GM12864 (cell line): Measurements from ENCODE around the gene PDE8B.

ENCODE experiments used
- DNase-seq: peaks from one replicate; pipeline ENCODE4 v3.0.0-alpha.2; 2011; ENCODE audit warnings: low read depth
- H3K4me3 ChIP-seq: 2 replicates; pipeline ENCODE4 v1.5.1; 2011; ENCODE audit warnings: mild to moderate bottlenecking, low read depth, low read length, control low read depth
- TF ChIP-seq, protein P1 (sequence below): IDR thresholded peaks from 2 replicates; pipeline ENCODE4 v1.5.1; 2011; ENCODE audit warnings: low read depth, mild to moderate bottlenecking, moderate library complexity, low read length, control low read depth, inconsistent platforms; ENCODE audit errors: missing control alignments

The PDE8B gene

DNA sequence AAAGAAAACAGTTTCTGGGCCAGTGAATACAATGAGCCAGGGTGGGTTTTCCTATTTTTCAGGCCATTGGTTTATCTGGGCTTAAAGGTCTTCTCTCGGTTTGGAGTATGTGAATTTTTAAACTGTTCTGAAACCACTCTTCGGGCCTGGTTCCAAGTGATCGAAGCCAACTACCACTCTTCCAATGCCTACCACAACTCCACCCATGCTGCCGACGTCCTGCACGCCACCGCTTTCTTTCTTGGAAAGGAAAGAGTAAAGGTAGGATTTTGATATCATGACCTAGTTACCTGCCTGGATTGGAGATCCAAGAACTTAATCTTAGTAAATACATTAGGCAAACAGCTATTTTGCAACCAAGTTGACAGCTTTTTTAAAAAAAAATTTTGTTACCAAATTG, 202.6 kb downstream of the PDE8B start:
- TF ChIP-seq, protein P1, sequence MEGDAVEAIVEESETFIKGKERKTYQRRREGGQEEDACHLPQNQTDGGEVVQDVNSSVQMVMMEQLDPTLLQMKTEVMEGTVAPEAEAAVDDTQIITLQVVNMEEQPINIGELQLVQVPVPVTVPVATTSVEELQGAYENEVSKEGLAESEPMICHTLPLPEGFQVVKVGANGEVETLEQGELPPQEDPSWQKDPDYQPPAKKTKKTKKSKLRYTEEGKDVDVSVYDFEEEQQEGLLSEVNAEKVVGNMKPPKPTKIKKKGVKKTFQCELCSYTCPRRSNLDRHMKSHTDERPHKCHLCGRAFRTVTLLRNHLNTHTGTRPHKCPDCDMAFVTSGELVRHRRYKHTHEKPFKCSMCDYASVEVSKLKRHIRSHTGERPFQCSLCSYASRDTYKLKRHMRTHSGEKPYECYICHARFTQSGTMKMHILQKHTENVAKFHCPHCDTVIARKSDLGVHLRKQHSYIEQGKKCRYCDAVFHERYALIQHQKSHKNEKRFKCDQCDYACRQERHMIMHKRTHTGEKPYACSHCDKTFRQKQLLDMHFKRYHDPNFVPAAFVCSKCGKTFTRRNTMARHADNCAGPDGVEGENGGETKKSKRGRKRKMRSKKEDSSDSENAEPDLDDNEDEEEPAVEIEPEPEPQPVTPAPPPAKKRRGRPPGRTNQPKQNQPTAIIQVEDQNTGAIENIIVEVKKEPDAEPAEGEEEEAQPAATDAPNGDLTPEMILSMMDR, result no peak
- no peak for DNase-seq
- H3K4me3 ChIP-seq, result no peak overlapping the region

DNA sequence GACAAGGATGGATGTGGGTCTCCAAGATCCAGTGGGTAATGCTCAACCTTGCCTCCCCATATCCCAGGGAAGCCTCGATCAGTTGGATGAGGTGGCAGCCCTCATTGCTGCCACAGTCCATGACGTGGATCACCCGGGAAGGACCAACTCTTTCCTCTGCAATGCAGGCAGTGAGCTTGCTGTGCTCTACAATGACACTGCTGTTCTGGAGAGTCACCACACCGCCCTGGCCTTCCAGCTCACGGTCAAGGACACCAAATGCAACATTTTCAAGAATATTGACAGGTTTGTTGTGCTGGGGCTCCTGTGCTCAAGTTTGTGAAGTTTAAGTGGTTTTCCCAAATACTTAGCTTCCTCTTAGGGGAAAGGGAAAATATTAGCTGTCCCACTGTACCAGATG, 207.7 kb downstream of the PDE8B start:
- TF ChIP-seq, protein P1, result no peak
- DNase-seq, result no peak
- H3K4me3 ChIP-seq, result no peak overlapping the region

DNA sequence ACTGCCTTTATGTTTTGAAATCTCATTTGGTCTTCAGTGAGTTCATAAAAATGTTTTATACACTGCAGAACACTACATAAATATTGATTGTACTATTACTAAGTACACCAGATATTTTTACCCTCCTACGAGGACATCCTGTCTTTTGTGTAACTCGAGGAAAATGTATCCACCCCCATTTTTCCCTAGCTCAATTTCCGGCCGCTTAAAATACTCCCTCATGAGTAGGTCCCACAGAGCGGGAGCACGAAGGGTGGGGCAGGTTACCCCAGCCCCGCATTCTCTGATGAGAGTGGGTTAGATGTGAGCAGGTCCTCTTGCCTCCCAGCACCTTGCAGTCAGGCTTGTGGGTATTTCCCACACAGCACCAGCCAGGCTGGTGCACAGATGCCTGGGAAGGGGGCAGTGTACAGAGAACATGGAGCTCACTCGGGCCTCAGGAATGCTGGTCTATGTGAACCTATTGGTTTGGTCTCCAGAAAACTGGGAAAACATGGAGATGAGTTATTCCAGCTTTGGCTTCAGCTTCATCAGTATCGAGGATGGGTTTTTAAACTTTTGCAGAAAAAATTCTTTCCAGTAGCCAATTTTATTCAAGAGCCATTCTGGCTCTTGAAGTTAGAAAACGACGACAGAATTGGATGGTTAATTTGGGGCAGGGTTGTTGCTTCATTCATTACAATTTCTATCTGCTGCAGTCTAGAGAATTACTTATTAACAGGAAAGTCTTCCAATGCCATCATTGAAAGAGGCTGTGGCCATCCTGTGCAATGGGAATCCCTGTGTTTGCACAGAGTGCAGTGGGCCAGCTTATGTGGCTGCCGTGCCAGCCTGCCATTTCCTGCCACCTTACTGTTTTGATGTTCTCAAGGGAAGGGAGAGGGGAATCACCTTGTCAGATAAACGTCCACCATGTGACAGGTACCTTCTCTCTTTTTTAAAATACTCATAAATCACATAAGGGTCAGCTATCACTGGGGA, 208.4 kb downstream of the PDE8B start:
- TF ChIP-seq, protein P1, result no peak
- no peak overlapping the region for H3K4me3 ChIP-seq
- no peak for DNase-seq

DNA sequence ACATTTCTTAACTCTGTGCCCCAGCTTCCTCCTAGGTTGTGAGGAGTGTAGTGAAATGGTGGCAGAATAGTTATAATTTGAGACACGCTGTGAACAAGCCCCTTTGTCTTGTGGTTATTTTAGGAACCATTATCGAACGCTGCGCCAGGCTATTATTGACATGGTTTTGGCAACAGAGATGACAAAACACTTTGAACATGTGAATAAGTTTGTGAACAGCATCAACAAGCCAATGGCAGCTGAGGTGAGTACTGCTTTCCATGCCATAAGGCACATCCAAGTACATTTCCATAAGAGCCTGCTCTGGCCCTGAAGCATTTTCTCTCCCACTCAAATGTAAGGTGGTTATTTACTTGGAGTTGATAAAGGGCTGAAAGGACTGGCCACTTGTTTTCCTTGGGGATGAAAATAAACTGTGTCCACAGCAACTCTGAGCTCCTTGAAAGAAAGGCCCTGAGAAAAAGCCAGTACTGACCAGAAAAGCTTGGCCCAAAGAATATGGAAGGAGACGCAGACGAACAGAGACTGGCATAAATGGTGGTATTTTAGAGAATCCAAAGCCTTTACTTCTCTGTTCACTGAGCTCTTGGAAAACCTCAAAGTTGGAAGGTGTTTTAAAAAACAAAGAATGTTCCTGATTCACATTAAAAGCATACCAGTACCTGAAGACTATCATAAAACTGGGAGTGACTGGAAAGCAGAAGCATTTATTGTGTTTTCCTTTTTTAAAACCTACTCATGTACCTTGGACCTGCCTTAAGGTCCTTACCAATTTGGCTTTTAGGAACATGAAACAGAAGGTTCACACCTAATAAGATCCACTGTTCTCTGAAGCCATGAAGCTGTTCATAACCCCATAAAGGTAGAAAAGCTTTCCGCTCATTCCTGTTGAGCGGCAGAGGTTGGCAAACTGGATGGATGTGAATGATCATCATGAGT, 209.4 kb downstream of the PDE8B start:
- no peak overlapping the region for H3K4me3 ChIP-seq
- TF ChIP-seq, protein P1, result no peak
- no peak for DNase-seq

DNA sequence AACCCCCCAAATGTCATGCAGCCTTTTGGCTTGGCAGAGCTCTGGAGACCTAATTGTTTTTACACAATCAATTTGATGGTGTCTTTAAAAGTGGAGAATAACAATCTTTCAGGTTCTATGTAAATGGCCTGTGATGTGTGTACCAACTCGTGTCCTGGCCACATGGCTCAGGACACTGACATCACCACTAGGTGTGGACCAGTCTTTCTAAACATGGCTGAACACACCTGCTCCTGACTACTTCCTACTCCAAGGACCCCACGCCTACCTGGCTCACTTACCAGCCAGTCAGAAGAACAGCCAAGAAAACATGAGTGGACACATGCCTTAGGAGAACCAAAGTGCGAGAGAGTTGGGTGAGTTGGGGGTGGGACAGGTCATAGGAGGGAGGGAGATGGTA, 210.5 kb downstream of the PDE8B start:
- no peak overlapping the region for H3K4me3 ChIP-seq
- TF ChIP-seq, protein P1, result no peak
- DNase-seq, result no peak

DNA sequence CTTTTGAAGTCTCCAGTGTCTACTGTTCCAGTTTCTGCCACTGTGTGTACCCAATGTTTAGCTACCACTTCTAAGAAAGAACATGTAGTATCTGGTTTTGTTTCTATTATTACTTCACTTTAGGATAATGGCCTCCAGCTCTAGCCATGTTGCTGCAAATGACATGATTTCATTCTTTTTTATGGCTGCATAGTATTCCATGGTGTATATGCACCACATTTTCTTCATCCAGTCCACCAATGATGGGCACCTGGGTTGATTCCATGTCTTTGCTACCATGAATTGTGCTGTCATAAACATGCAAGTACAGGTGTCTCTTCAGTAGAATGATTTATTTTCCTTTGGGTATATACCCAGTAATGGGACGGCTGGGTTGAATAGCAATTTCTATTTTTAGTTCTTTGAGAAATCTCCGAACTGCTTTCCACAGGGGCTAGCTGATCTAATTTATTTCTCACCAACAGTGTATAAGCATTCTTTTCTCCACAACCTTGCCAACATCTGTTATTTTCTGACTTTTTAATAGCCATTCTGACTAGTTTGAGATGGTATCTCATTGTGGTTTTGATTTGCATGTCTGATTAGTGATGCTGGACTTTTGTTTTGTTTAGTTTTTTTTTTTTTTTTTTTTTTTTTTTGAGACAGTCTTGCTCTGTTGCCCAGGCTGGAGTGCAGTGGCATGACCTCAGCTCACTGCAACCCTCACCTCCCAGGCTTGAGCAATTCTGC, 212.7 kb downstream of the PDE8B start:
- H3K4me3 ChIP-seq, result no peak overlapping the region
- DNase-seq, result no peak
- TF ChIP-seq, protein P1, result no peak
